Superior temporal gyrus (tissue), 1 donor: ENCODE results near the gene CCNA2.

Experiments used
- DNase-seq: peaks from one replicate; pipeline ENCODE4 v3.0.0-alpha.2; 2016; ENCODE audit errors: extremely low spot score

CCNA2 gene

DNA sequence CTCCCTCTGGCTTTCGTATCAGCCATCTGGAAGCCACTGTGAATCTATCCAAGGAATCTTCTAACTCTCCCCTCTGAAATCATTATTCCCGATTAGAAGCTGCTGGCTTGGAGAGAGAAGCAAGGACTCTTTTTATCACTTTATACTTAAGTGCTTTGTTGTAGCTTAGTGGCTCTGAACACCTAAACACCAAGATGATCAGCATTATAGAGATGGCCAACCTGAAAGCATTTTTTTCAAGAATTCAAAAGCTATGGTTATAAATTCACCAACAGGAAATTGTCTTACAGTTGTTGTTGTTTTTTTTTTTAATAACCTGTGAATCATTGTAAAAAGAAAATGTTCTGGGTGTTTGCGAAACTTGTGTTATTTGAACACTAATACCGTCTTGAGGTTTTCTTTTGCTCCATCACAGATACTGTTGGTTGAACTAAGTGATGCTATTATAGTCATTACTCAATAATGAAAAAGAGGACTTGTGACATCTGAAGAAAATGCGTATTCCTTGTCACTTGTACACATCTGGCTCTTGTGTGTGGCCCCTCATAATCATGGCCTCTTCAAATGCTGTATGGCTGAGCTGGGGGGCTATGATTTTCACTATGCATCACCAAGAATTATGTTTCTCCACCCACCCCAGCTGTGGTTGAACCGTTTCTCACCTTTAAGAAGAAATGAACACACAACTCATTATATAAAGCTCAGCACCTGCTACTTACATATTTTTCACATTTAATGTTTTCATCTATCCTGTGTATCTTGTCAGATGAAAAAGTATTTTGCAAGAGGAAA lies 46.9 kb downstream of the CCNA2 start:
- no peak for DNase-seq

DNA sequence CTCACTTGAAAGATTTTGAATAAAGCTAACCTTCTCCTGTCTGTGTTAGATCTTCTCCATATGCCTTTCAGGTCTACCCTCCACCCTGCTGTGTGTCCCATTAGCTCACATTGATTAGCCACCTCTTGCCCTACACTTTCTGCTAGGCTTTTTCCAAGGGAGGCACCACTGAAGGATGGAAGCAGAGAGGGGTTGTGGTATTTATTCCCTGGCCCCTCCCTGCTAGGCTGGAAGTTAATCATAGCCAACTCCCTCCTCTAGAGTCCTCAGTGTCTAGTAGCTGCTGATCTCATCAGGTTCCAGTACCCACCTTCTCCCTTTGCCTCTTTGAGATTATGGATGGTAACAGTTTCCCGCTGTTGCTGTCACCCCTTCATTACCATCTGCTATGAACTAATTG lies 49.8 kb downstream of the CCNA2 start:
- no peak for DNase-seq

DNA sequence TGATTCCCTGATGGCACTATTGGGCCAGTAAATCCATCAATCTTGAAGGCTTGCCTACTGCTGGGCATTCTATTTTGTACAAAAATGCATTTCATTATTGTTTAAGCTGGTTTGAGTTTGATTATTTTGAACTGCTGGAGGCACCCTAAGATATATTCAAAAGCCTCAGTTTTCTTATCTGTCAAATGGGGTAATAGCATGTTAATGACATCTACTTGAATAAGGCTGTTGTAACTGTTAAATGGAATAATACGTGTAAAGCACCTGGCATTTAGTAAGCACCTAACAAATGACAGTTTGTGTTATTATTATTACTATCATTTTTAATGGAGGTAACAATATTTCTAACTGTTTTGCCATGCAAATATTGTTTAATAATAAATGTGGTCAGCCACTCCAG lies 51.8 kb downstream of the CCNA2 start:
- DNase-seq = no peak

DNA sequence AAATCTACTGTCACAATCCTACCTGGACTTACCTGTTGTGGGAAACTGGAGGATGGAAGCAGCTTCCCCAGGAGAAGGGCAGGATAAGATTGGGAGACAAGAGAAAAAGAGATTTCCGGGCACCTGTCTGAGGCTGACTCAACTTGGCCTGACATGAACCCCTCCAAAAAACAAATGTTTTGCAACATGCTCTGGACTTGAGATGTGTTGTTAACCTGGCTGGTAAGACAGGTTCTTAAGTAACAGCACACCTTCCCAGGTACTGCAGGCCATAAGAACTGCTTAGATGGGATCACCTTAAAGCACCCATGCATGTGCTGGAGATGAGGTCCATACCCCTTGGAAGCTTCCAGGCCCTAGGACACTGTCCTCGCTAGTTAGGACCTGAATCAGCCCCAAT lies 54.3 kb downstream of the CCNA2 start:
- DNase-seq = no peak

DNA sequence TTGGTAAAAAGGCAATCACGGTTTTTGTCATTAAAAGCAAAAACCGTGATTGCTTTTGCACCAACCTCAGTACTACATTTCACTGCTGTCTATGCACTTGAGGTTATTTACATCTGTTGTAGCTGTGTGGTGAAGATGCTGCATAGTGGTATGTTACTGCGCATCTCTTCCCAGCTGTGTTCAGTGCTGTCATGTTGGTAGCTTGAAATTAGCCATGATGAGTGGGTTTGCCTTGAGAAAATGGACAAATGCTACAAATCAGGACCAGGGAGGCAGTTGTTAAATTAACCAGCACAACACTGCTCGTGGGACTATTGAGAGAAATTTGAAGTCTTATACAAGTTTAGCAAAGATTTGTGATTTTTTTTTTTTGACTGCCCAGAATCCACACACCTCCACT lies 56.5 kb downstream of the CCNA2 start:
- DNase-seq = no peak
